Measurements from ENCODE around the gene HMOX2. TPM values are rescaled to one million over a fixed set of nuclear protein-coding genes. Genes with fewer than 3 reads are reported as not detected.

Gene HMOX2
- polyA plus RNA-seq, 1 donor (not counting 4 experiments of a cell fraction or from before 2014, with no cell fraction given), result 167 TPM

GRCh38 chr16:4510131-4510530 is 33.9 kb downstream of the HMOX2 start:
- TF ChIP-seq CTCF (optimal IDR thresholded peaks at IDR 0.05 in 1 of 3, IDR thresholded peaks at IDR 0.05 in 1 of 3, conservative IDR thresholded peaks at IDR 0.05 in 1 of 3; ENCODE audit: extremely low read depth in 1 of 3, insufficient read depth in 2 of 3, low read length in 3 of 3) (no peak), EZH2 (IDR thresholded peaks at IDR 0.05; ENCODE audit: low read length) (no peak)
- peaks cover 55 to 59% of the 10 kb centered on the region in 2 experiments for H3K36me3 ChIP-seq (ENCODE audit: control insufficient read depth in 2 of 2, extremely low read depth in 1 of 2, insufficient read depth in 2 of 2, low read length in 2 of 2)
- H4K20me1 ChIP-seq (ENCODE audit: control insufficient read depth, extremely low read depth, insufficient read depth, low read length), result peaks cover 14% of the 10 kb centered on the region
- H3K9me1 ChIP-seq (ENCODE audit: control insufficient read depth, extremely low read depth, insufficient read depth, low read length), result no peaks in the 10 kb centered on the region
- H3K4me1 ChIP-seq (ENCODE audit: control insufficient read depth, extremely low read depth, insufficient read depth, low read length), result peaks cover 8% of the 10 kb centered on the region
- dilution Hi-C loops (cut with MboI; ENCODE audit: extremely low pct_ligation_motif_present, low sequenced_read_pairs), result no loop called here
- DNase-seq (ENCODE audit: low read depth, low spot score) (no peak), FAIRE-seq (no peak)
- H3K4me3 ChIP-seq (ENCODE audit: control insufficient read depth in 2 of 3, extremely low read depth in 1 of 3, insufficient read depth in 2 of 3, low read depth in 1 of 3, low read length in 3 of 3), result no peak overlapping the region
- no peak overlapping the region for H3K27ac ChIP-seq (ENCODE audit: control insufficient read depth, insufficient read depth, low read length)
- H3K9me3 ChIP-seq (ENCODE audit: control insufficient read depth, low read depth, low read length), result no peaks in the 10 kb centered on the region
- H2AFZ ChIP-seq (ENCODE audit: control insufficient read depth, low read length), result no peak overlapping the region
- H3K9ac ChIP-seq (ENCODE audit: control insufficient read depth, extremely low read depth, insufficient read depth, low read length), result no peak overlapping the region
- H3K79me2 ChIP-seq (ENCODE audit: control insufficient read depth, insufficient read depth, low read length), result peaks cover 39% of the 10 kb centered on the region
- no peak overlapping the region for H3K4me2 ChIP-seq (ENCODE audit: control insufficient read depth, extremely low read depth, insufficient read depth, low read depth, low read length)
- H3K27me3 ChIP-seq (ENCODE audit: control insufficient read depth, extremely low read depth, insufficient read depth, low read length), result no peaks in the 10 kb centered on the region

GRCh38 chr16:4510747-4511426 is 34.7 kb downstream of the HMOX2 start:
- no peak for TF ChIP-seq CTCF (optimal IDR thresholded peaks at IDR 0.05 in 1 of 3, IDR thresholded peaks at IDR 0.05 in 1 of 3, conservative IDR thresholded peaks at IDR 0.05 in 1 of 3; ENCODE audit: extremely low read depth in 1 of 3, insufficient read depth in 2 of 3, low read length in 3 of 3)
- TF ChIP-seq EZH2 (IDR thresholded peaks at IDR 0.05; ENCODE audit: low read length), result no peak
- Histone ChIP-seq H4K20me1 (ENCODE audit: control insufficient read depth, extremely low read depth, insufficient read depth, low read length) (peaks cover 12% of the 10 kb centered on the region), H2AFZ (ENCODE audit: control insufficient read depth, low read length) (no peak overlapping the region), H3K4me2 (ENCODE audit: control insufficient read depth, extremely low read depth, insufficient read depth, low read depth, low read length) (no peak overlapping the region), H3K4me3 (ENCODE audit: control insufficient read depth in 2 of 3, extremely low read depth in 1 of 3, insufficient read depth in 2 of 3, low read depth in 1 of 3, low read length in 3 of 3) (no peak overlapping the region), H3K9me1 (ENCODE audit: control insufficient read depth, extremely low read depth, insufficient read depth, low read length) (no peaks in the 10 kb centered on the region), H3K27me3 (ENCODE audit: control insufficient read depth, extremely low read depth, insufficient read depth, low read length) (no peaks in the 10 kb centered on the region), H3K36me3 (ENCODE audit: control insufficient read depth in 2 of 2, extremely low read depth in 1 of 2, insufficient read depth in 2 of 2, low read length in 2 of 2) (peaks cover 50 to 59% of the 10 kb centered on the region in 2 experiments), H3K4me1 (ENCODE audit: control insufficient read depth, extremely low read depth, insufficient read depth, low read length) (peaks cover 8% of the 10 kb centered on the region), H3K79me2 (ENCODE audit: control insufficient read depth, insufficient read depth, low read length) (peaks cover 35% of the 10 kb centered on the region), H3K27ac (ENCODE audit: control insufficient read depth, insufficient read depth, low read length) (no peak overlapping the region), H3K9ac (ENCODE audit: control insufficient read depth, extremely low read depth, insufficient read depth, low read length) (no peak overlapping the region), H3K9me3 (ENCODE audit: control insufficient read depth, low read depth, low read length) (no peaks in the 10 kb centered on the region)
- DNase-seq (ENCODE audit: low read depth, low spot score) (no peak), FAIRE-seq (no peak)
- dilution Hi-C loops (cut with MboI; ENCODE audit: extremely low pct_ligation_motif_present, low sequenced_read_pairs), result no loop called here
